GM18502 (cell line): ENCODE measurements around the gene PTPRB.

Experiments
- ATAC-seq: cut with Tn5 transposase; IDR thresholded peaks from one replicate; pipeline ENCODE4 v1.9.1; 2021; ENCODE audit warnings: mild to moderate bottlenecking; ENCODE audit not compliant: unreplicated experiment, poor library complexity

Gene PTPRB

DNA sequence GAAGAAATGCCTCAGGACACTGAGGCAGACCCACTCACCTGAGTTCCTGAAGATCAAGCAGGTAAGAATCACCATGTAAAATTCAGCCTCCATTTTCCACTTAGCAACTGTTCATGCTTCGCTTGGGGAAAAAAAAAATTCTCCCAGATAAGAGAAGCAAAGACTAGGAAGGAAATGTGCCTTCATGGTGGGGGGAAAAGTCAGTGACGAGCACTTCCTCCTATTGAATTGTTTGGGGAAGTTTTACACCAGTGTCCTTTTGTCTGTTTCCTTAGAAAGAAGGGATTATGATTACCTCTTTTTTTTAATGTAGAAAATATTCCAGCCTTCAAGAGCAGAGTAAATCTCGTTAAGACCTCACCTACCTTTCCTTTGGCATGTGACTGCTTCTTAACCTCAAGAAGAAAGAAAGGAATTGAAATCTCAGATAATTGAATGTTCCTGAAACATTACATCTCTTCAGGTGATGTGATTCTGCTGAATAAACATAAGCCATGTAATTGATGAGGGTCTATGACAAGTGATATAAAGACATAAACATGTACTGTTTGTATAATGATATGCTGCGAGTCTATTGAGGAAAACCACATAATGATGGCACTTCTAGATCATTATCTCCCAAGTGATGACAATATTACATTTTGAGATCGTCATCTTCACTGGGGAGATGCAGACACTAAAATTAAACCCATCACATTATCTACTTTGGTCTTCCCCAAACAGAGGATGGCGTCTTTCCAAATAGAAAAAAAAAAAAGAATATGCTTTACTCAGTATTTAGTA, at the start of gene PTPRB:
PTPRB (minus strand) TSS at position 127 of the 783 bp plus-strand sequence; CDS start at position 93, 34 bp downstream.
- no peak for ATAC-seq

DNA sequence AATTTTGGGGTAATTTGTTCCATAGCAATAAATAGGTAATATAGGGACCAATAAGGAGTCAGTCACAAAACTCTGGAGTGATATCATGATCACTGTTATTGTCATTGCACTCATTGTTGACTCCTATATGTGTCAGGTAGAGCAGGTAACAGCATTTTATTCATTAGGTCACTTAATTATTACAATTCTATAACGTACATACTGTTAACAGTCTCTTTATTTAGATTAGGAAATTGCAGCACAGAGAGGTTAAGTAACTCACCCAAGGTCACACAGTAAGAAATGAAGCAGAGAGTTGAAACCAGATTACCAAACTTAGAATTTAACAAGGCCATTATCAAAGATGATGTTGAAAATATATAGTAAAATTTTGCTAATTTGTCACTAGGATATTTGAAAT, 49.7 kb upstream of the PTPRB start:
- ATAC-seq, result no peak

- ATAC-seq, result no peak
These were observed 49.1 kb upstream of the PTPRB start for GRCh38 chr12:70686299-70686698.

GRCh38 chr12:70683976-70684375, 46.7 kb upstream of the PTPRB start:
- no peak for ATAC-seq

DNA sequence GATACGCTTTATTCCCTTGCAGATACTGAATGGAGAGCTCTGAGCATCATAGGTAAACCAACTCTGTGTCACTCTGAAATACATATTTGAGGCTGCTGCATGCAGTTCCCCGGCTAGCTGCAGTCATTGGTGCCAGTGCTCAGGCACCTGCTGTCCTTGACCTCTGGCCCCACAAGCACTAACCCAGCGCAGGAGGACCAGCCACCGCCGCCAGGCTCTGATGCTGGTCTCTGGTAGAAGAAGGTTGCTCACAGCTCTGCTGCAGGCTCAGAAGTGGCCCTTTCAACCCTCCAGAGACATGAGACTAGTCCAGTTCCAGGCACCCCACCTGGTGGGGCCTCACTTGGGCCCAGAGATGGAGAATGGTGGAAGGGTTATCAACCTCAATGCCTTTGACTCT, 34.5 kb upstream of the PTPRB start:
- no peak for ATAC-seq

GRCh38 chr12:70670948-70671347, 33.7 kb upstream of the PTPRB start:
- no peak for ATAC-seq

DNA sequence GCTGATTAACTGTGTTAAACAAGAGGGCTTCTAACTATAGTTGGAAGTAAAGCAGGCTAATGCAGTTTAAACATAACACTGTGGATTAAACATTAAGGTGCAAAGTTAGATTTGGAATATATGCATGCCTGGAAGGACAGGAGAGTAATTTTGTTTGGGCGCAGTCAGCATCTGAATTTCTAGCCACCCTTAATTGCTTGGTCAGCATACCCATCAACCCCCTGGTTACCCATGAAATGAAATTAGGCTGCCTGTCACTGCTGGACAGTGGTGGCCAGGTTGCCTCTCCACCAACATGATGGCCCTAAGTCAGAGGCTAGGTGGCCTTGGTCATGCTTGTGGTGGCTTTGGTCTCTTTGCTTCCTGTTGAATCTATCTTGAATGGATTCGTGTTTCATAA, 30.0 kb upstream of the PTPRB start:
- ATAC-seq, result no peak

- ATAC-seq, result no peak
These were observed 29.1 kb upstream of the PTPRB start for GRCh38 chr12:70666364-70666763.

- ATAC-seq, result no peak
These were observed 27.2 kb upstream of the PTPRB start for GRCh38 chr12:70664465-70664881.

- ATAC-seq, result no peak
These were observed 26.6 kb upstream of the PTPRB start for GRCh38 chr12:70663838-70664237.

GRCh38 chr12:70661466-70662161, 24.4 kb upstream of the PTPRB start:
- ATAC-seq, result no peak

DNA sequence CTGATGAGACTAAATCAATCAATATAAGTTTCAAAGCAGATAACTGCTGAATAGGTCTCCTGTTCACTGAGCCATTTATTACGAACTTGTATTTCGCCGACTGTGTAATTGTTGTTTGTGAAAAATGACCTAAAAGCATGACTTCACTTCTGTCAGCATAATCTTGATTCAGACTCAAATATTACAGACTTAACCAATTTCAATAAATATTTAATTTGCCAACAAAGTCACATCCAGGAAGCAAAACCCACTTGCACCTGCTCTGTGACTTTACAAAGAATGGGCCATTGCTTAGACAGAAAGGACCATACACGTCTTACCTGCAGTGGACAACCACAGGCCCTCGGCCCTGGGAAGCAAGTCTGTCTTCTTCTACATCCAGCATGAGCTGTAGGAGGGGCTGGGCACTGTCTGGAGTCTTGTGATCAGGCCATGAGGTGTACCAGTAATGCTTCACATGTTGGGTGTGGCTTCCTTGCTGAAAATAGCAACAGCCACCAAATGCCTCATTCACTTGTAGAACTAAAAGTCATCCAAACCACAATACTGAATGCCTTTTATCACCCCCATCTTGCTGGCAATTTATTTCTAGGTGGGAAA, 23.5 kb upstream of the PTPRB start:
- ATAC-seq, result no peak

- no peak for ATAC-seq
These were observed 22.9 kb upstream of the PTPRB start for GRCh38 chr12:70660002-70660604.

- no peak for ATAC-seq
These were observed 21.9 kb upstream of the PTPRB start for GRCh38 chr12:70659077-70659606.

DNA sequence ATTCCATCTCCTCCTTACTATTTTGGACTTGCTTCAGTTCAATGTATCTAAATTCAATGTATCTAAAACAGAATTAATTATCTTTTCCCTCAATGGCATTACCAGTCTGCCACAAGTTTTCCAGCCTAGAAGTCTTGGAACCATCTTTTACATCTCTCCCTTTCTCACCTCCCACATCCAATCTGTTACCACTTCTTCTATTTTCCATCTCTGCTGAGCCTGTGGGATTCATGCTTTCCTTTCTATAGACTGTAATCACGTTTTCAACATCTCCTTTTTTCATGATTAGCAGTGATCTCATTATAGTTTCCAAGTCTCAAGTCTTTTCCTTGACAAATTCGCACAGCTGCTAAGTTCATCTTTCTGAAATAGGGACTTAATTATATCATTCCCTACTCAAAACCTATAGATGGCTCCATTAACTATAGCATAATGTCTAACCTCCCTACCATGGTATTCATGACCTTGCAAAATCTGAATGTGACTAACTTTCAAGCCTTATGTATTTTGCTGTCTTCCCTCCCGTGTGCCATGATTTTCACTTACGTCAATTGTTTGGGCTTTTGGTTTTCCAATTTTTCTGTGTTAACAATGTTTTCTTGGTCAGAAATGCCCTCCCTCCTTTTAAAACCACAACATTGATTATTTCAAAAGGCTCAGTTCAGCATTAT, 20.5 kb upstream of the PTPRB start:
- ATAC-seq, result no peak

- ATAC-seq, result no peak
These were observed 15.2 kb upstream of the PTPRB start for GRCh38 chr12:70652451-70652850.

GRCh38 chr12:70648831-70649230, 11.6 kb upstream of the PTPRB start:
- no peak for ATAC-seq

- no peak for ATAC-seq
These were observed 11.0 kb upstream of the PTPRB start for GRCh38 chr12:70648191-70648590.

- ATAC-seq, result no peak
These were observed 9.6 kb upstream of the PTPRB start for GRCh38 chr12:70646850-70647249.
